ENCODE data around the gene SLC26A4.

Gene SLC26A4

GRCh38 chr7:107767391-107767790 lies 106.8 kb downstream of the SLC26A4 start:
- DNase-seq (ENCODE audit: low read depth) = no peak
- H3K4me3 ChIP-seq (ENCODE audit: control insufficient read depth, low read depth, low read length) = no peak overlapping the region
- TF ChIP-seq, protein P1, sequence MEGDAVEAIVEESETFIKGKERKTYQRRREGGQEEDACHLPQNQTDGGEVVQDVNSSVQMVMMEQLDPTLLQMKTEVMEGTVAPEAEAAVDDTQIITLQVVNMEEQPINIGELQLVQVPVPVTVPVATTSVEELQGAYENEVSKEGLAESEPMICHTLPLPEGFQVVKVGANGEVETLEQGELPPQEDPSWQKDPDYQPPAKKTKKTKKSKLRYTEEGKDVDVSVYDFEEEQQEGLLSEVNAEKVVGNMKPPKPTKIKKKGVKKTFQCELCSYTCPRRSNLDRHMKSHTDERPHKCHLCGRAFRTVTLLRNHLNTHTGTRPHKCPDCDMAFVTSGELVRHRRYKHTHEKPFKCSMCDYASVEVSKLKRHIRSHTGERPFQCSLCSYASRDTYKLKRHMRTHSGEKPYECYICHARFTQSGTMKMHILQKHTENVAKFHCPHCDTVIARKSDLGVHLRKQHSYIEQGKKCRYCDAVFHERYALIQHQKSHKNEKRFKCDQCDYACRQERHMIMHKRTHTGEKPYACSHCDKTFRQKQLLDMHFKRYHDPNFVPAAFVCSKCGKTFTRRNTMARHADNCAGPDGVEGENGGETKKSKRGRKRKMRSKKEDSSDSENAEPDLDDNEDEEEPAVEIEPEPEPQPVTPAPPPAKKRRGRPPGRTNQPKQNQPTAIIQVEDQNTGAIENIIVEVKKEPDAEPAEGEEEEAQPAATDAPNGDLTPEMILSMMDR (IDR thresholded peaks at IDR 0.05; ENCODE audit: control insufficient read depth, insufficient read depth, low read depth, low read length, missing control alignments) = no peak
